AG04450 (cell line): ENCODE data around the gene FECH. TPM values are rescaled to one million over a fixed set of nuclear protein-coding genes. Genes with fewer than 3 reads are reported as not detected.
"Not testable (repeated sequence)": the region's sequence is repeated elsewhere in the genome, so short reads cannot be mapped to it uniquely, and the experiment has no call there.

ENCODE experiments used
- CTCF ChIA-PET: fragments of 300-600, 350-600 bp; formaldehyde crosslinking; extraction: SDS; loops from one replicate; lab custom pipeline; 2022; ENCODE audit warnings: antibody characterized with exemption, inconsistent platforms; lab: Charles Lee
- POLR2A ChIA-PET: fragments of 350-600 bp; formaldehyde crosslinking; extraction: SDS; loops from one replicate; lab custom pipeline; 2021; ENCODE audit warnings: antibody characterized with exemption, inconsistent platforms; lab: Yijun Ruan, JAX
- DNase-seq: peaks from one replicate; pipeline ENCODE4 v3.0.0-alpha.2; 2011; ENCODE audit warnings: low read depth, low spot score
- H3K27ac ChIP-seq: one replicate; pipeline ENCODE4 v1.5.1; 2012; ENCODE audit warnings: low read depth, low read length, control low read depth
- H3K27me3 ChIP-seq: one replicate; pipeline ENCODE4 v1.6.0; 2012; ENCODE audit warnings: low read length; ENCODE audit not compliant: control insufficient read depth, insufficient read depth
- H3K4me3 ChIP-seq: 2 replicates; pipeline ENCODE4 v1.5.1; 2011; ENCODE audit warnings: mild to moderate bottlenecking, low read depth, low read length, control low read depth
- H3K9me3 ChIP-seq: 2 replicates; pipeline ENCODE4 v1.5.1; 2012; ENCODE audit warnings: low read length; ENCODE audit not compliant: control insufficient read depth, insufficient read depth
- CTCF ChIP-seq: IDR thresholded peaks from 2 replicates; pipeline ENCODE4 v1.5.1; 2011; ENCODE audit warnings: low read depth, low read length, control low read depth, inconsistent platforms
- polyA plus RNA-seq: library from polyadenylated mRNA; depleted of rRNA; stranded (reverse); fragments of >200 nt; gene quantifications from 2 replicates; pipeline ENCODE4 v1.2.3, GENCODE V29; 2011

The FECH gene
- polyA plus RNA-seq, 1 experiment, result 65.3 TPM

- no peaks in the 10 kb centered on the region for H3K27me3 ChIP-seq
- TF ChIP-seq CTCF, result no peak
- ChIA-PET CTCF (interaction anchor here (1.1 kb wide), 1 partner anchor 502 kb away, joined by 4 read pairs; no protein-coding TSS in a partner anchor), POLR2A (interaction anchor here (0.6 kb wide), 1 partner anchor 872 kb away, joined by 3 read pairs; no protein-coding TSS in a partner anchor)
- no peaks in the 10 kb centered on the region for H3K9me3 ChIP-seq
- no peak for DNase-seq
- no peak overlapping the region for H3K27ac ChIP-seq
- H3K4me3 ChIP-seq, result no peak overlapping the region
Measured at GRCh38 chr18:57619876-57620275, 33.4 kb upstream of the FECH start.

GRCh38 chr18:57618910-57619309, 32.4 kb upstream of the FECH start:
- ChIA-PET CTCF (no interaction called here), POLR2A (no interaction called here)
- H3K27ac ChIP-seq, result no peak overlapping the region
- H3K9me3 ChIP-seq, result no peaks in the 10 kb centered on the region
- no peak overlapping the region for H3K4me3 ChIP-seq
- DNase-seq, result no peak
- no peaks in the 10 kb centered on the region for H3K27me3 ChIP-seq
- TF ChIP-seq CTCF, result no peak

- ChIA-PET CTCF (interaction anchor here (0.6 kb wide), 1 partner anchor 216 kb away, joined by 3 read pairs; no protein-coding TSS in a partner anchor), POLR2A (no interaction called here)
Measured at GRCh38 chr18:57603871-57604270, 17.4 kb upstream of the FECH start.

GRCh38 chr18:57595347-57595746, 8.8 kb upstream of the FECH start:
- no peak for TF ChIP-seq CTCF
- no peaks in the 10 kb centered on the region for H3K27me3 ChIP-seq
- H3K27ac ChIP-seq, result no peak overlapping the region
- DNase-seq, result no peak
- H3K9me3 ChIP-seq, result no peaks in the 10 kb centered on the region
- H3K4me3 ChIP-seq, result no peak overlapping the region
- CTCF ChIA-PET, result no interaction called here
- POLR2A ChIA-PET, result no interaction called here

More at GRCh38 chr18:57603871-57604270, 17.4 kb upstream of the FECH start:
- no peak for DNase-seq
- H3K27ac ChIP-seq, result no peak overlapping the region
- TF ChIP-seq CTCF, result no peak
- no peaks in the 10 kb centered on the region for H3K27me3 ChIP-seq
- H3K4me3 ChIP-seq, result no peak overlapping the region
- H3K9me3 ChIP-seq, result no peaks in the 10 kb centered on the region

- CTCF ChIA-PET, DNase-seq, POLR2A ChIA-PET, H3K9me3 ChIP-seq, H3K27me3 ChIP-seq, H3K4me3 ChIP-seq, H3K27ac ChIP-seq: not testable (repeated sequence)
Measured at GRCh38 chr18:57592716-57593115, 6.2 kb upstream of the FECH start.
